ENCODE data around the gene TRIM69. TPM values are rescaled to one million over a fixed set of nuclear protein-coding genes. Genes with fewer than 3 reads are reported as not detected.
"Not testable (repeated sequence)": the region's sequence is repeated elsewhere in the genome, so short reads cannot be mapped to it uniquely, and the experiment has no call there.

Gene TRIM69, protein sequence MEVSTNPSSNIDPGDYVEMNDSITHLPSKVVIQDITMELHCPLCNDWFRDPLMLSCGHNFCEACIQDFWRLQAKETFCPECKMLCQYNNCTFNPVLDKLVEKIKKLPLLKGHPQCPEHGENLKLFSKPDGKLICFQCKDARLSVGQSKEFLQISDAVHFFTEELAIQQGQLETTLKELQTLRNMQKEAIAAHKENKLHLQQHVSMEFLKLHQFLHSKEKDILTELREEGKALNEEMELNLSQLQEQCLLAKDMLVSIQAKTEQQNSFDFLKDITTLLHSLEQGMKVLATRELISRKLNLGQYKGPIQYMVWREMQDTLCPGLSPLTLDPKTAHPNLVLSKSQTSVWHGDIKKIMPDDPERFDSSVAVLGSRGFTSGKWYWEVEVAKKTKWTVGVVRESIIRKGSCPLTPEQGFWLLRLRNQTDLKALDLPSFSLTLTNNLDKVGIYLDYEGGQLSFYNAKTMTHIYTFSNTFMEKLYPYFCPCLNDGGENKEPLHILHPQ
- 10 to 100 TPM in 2 of 4 donors, 1 to 10 TPM in 2; 8.1 to 18.5 (median 10.9) TPM for polyA plus RNA-seq
- long read RNA-seq, donor 1: 0 reads
- long read RNA-seq, donor 2, partial matches to known transcripts: 0 of 2 reads
- long read RNA-seq, donor 2, other reads (novel, unspliced or antisense): 0 of 2 reads
- long read RNA-seq, donor 3, partial matches to known transcripts: 0 of 3 reads
- long read RNA-seq, donor 3, other reads (novel, unspliced or antisense): 0 of 3 reads
- long read RNA-seq, donor 4: 0 reads
- long read RNA-seq, donor 5, partial matches to known transcripts: 0 of 3 reads
- long read RNA-seq, donor 5, other reads (novel, unspliced or antisense): 0 of 3 reads
- long read RNA-seq, donor 6, transcript TRIM69-207 (2 exons, 3,190 nt): major isoform, 7 of 7 reads
- long read RNA-seq, donor 6, partial matches to known transcripts: 0 of 7 reads
- long read RNA-seq, donor 6, other reads (novel, unspliced or antisense): 0 of 7 reads
- long read RNA-seq, donor 7, transcript TRIM69-207 (2 exons, 3,190 nt): major isoform, 34 of 34 reads
- long read RNA-seq, donor 7, partial matches to known transcripts: 0 of 34 reads
- long read RNA-seq, donor 7, other reads (novel, unspliced or antisense): 0 of 34 reads
- long read RNA-seq, donor 8: 0 reads
- long read RNA-seq, donor 9, partial matches to known transcripts: 0 of 2 reads
- long read RNA-seq, donor 9, other reads (novel, unspliced or antisense): 0 of 2 reads
- long read RNA-seq, donor 10, transcript TRIM69-207 (2 exons, 3,190 nt): major isoform, 7 of 7 reads
- long read RNA-seq, donor 10, partial matches to known transcripts: 0 of 7 reads
- long read RNA-seq, donor 10, other reads (novel, unspliced or antisense): 0 of 7 reads

DNA sequence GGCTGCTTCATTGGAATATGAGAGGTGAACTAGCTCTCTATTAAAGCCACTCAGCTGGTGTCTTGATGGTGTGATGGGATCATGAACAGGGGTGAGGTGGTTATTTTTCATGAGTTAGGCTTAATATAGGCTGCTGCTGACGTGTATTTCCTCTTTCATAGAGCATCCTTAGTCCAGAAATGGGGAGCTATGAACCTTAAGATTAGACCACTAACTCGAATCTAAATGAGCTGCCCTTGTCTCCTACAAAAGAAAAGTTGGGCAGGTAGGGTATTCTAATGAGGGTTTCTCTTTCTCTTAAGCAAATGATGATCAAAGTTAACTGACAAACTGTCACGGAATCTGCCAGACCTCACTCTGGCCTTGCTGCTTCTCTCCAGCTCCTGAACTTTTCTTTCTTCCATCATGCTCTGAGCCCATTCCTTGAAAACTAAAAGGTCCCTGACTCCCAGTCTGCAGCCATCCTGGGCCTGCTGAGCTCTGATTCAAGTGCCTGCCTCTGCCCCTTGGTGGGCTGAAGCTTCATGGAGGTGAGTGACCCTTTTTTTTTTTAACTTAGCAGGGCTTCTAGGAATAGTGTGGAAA, at the start of gene TRIM69:
Gene TRIM69, plus strand, starts transcription at position 348 of the 585 bp plus-strand sequence. Its CDS starts 177 bp downstream, at position 525.
- peaks cover 0 to 3% (median 0%) of the 10 kb centered on the region in 3 donors for H3K36me3 ChIP-seq (ENCODE audit: control insufficient read depth in 3 of 3, insufficient read depth in 2 of 3, low read depth in 1 of 3, low read length in 3 of 3)
- H3K27me3 ChIP-seq (ENCODE audit: control insufficient read depth in 3 of 3, insufficient read depth in 3 of 3, low read length in 3 of 3): no peaks in the 10 kb centered on the region
- peak within 1 kb of the TSS; percentile 4 to 83 (median 60) for H3K27ac ChIP-seq (ENCODE audit: low read depth in 1 of 3, low read length in 2 of 3)
- FAIRE-seq (no peak), DNase-seq (no peak)
- H3K9me3 ChIP-seq (ENCODE audit: control insufficient read depth in 2 of 2, insufficient read depth in 1 of 2, low read depth in 1 of 2, low read length in 1 of 2): no peaks in the 10 kb centered on the region
- peaks cover 0 to 2% (median 2%) of the 10 kb centered on the region in 3 donors for H3K4me1 ChIP-seq (ENCODE audit: control insufficient read depth in 3 of 3, insufficient read depth in 2 of 3, low read depth in 1 of 3, low read length in 2 of 3)
- 71 to 84% (median 75%) methylated on average over 3 of the region's 3 CpGs for WGBS, 3 donors
- no peak within 1 kb of the TSS for H3K4me3 ChIP-seq (ENCODE audit: low read depth in 1 of 3, low read length in 3 of 3)

DNA sequence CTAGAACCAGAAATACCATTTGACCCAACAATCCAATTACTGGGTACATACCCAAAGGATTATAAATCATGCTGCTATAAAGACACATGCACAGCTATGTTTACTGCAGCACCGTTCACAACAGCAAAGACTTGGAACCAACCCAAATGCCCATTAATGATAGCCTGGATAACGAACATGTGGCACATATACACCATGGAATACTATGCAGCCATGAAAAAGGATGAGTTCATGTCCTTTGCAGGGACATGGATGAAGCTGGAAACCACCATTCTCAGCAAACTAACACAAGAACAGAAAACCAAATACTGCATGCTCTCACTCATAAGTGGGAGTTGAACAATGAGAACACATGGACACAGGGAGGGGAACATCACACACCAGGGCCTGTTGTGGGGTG, 47.0 kb upstream of the TRIM69 start:
- H3K27me3 ChIP-seq (ENCODE audit: control insufficient read depth in 3 of 3, insufficient read depth in 3 of 3, low read length in 3 of 3): not testable (repeated sequence)

DNA sequence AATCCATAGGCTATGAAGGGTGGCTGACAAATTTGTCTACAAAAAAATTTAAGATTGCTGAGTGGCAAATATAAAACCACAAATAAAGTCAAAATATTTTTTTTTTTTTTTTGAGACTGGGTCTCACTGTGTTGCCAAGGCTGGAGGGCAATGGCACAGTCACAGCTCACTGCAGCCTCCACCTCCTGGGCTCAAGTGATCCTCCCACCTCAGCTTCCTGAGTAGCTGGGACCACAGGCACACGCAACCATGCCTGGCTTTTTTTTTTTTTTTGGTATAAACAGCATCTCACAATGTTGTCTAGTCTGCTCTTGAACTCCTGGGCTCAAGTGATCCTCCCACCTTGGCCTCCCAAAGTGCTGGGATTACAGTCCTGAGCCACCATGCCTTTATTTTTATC, 46.1 kb upstream of the TRIM69 start:
- FAIRE-seq; H3K27me3 ChIP-seq (ENCODE audit: control insufficient read depth in 3 of 3, insufficient read depth in 3 of 3, low read length in 3 of 3); H3K27ac ChIP-seq (ENCODE audit: low read depth in 1 of 3, low read length in 2 of 3); DNase-seq; H3K36me3 ChIP-seq (ENCODE audit: control insufficient read depth in 3 of 3, insufficient read depth in 2 of 3, low read depth in 1 of 3, low read length in 3 of 3); H3K4me1 ChIP-seq (ENCODE audit: control insufficient read depth in 3 of 3, insufficient read depth in 2 of 3, low read depth in 1 of 3, low read length in 2 of 3); H3K4me3 ChIP-seq (ENCODE audit: low read depth in 1 of 3, low read length in 3 of 3); H3K9me3 ChIP-seq (ENCODE audit: control insufficient read depth in 2 of 2, insufficient read depth in 1 of 2, low read depth in 1 of 2, low read length in 1 of 2): not testable (repeated sequence)
- 29 to 93% (median 77%) methylated on average over 1 of the region's 1 CpG for WGBS, 3 donors

More for the DNA sequence above, 47.0 kb upstream of the TRIM69 start:
- not testable (repeated sequence) for FAIRE-seq; H3K27ac ChIP-seq (ENCODE audit: low read depth in 1 of 3, low read length in 2 of 3); DNase-seq; H3K4me3 ChIP-seq (ENCODE audit: low read depth in 1 of 3, low read length in 3 of 3); H3K9me3 ChIP-seq (ENCODE audit: control insufficient read depth in 2 of 2, insufficient read depth in 1 of 2, low read depth in 1 of 2, low read length in 1 of 2); H3K4me1 ChIP-seq (ENCODE audit: control insufficient read depth in 3 of 3, insufficient read depth in 2 of 3, low read depth in 1 of 3, low read length in 2 of 3); H3K36me3 ChIP-seq (ENCODE audit: control insufficient read depth in 3 of 3, insufficient read depth in 2 of 3, low read depth in 1 of 3, low read length in 3 of 3)
- WGBS, 3 donors: 76 to 80% (median 77%) methylated on average over 2 of the region's 2 CpGs

DNA sequence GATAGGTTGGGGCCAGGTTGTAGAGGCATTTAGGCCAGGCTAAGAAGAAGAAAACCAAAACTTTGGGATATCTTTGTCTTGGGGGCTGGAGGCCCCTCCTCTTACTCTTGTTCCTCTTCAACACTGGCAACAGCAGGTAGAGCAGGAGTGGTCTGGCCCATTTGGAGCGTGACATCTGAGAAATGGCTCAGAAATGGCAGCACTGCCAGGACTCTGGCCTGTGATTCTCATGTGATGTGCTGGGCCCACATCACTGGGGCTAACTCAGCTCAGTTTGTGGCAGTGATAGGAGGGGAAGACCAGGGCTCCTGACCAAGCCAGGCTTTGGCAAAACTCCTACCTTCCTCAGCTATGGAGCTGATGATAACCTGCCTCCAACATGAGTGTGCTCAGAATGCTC, 43.7 kb upstream of the TRIM69 start:
- no peak for FAIRE-seq
- H3K4me1 ChIP-seq (ENCODE audit: control insufficient read depth in 3 of 3, insufficient read depth in 2 of 3, low read depth in 1 of 3, low read length in 2 of 3): no peaks in the 10 kb centered on the region
- H3K9me3 ChIP-seq (ENCODE audit: control insufficient read depth in 2 of 2, insufficient read depth in 1 of 2, low read depth in 1 of 2, low read length in 1 of 2): no peaks in the 10 kb centered on the region
- DNase-seq: no peak
- H3K27me3 ChIP-seq (ENCODE audit: control insufficient read depth in 3 of 3, insufficient read depth in 3 of 3, low read length in 3 of 3): no peaks in the 10 kb centered on the region
- H3K36me3 ChIP-seq (ENCODE audit: control insufficient read depth in 3 of 3, insufficient read depth in 2 of 3, low read depth in 1 of 3, low read length in 3 of 3): no peaks in the 10 kb centered on the region
- H3K27ac ChIP-seq (ENCODE audit: low read depth in 1 of 3, low read length in 2 of 3): no peak overlapping the region
- H3K4me3 ChIP-seq (ENCODE audit: low read depth in 1 of 3, low read length in 3 of 3): no peak overlapping the region
- 96 to 100% (median 96%) methylated on average over 1 of the region's 1 CpG for WGBS, 3 donors

DNA sequence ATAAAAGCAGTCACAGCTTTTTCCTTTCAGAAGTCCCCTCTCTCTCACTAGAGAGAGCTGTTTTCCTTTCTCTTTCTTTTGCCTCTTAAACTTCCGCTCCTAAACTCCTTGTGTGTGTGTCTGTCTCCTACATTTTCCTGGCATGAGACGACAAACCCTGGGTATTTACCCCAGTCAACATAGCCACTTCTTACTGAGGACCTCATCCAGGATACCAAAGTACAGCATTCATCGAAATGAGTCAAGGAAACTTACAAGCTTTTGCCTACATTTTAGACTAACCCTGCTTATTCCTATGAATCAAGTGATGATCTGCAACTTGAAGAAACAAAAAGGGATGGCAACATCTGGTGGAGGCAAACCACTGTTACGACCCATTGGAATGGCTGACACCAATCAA, 41.9 kb upstream of the TRIM69 start:
- no peaks in the 10 kb centered on the region for H3K4me1 ChIP-seq (ENCODE audit: control insufficient read depth in 3 of 3, insufficient read depth in 2 of 3, low read depth in 1 of 3, low read length in 2 of 3)
- DNase-seq (no peak), FAIRE-seq (no peak)
- 77 to 94% (median 92%) methylated on average over 4 of the region's 4 CpGs for WGBS, 3 donors
- no peaks in the 10 kb centered on the region for H3K9me3 ChIP-seq (ENCODE audit: control insufficient read depth in 2 of 2, insufficient read depth in 1 of 2, low read depth in 1 of 2, low read length in 1 of 2)
- H3K36me3 ChIP-seq (ENCODE audit: control insufficient read depth in 3 of 3, insufficient read depth in 2 of 3, low read depth in 1 of 3, low read length in 3 of 3): no peaks in the 10 kb centered on the region
- H3K27ac ChIP-seq (ENCODE audit: low read depth in 1 of 3, low read length in 2 of 3): no peak overlapping the region
- no peak overlapping the region for H3K4me3 ChIP-seq (ENCODE audit: low read depth in 1 of 3, low read length in 3 of 3)
- H3K27me3 ChIP-seq (ENCODE audit: control insufficient read depth in 3 of 3, insufficient read depth in 3 of 3, low read length in 3 of 3): no peaks in the 10 kb centered on the region

DNA sequence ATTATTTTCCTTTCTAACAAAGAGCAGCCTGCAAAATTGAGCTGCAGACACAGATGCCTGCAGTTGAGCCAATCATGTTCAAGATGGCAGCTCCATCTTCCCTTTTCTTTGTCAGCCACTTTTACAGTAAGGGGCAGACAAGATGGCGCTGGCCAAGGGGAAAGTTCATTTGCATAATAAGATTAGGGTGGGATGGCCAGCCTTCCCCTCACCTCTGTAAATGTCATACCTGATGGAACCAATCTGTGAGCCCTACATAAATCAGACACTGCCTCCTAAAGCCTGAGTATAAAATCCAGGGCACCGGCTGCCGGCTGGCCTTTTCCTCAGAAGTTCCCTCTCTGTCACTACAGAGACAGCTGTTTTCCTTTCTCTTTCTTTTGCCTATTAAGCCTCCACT, 41.0 kb upstream of the TRIM69 start:
- WGBS, 3 donors: 62 to 93% (median 88%) methylated on average over 3 of the region's 3 CpGs
- Histone ChIP-seq H3K36me3 (ENCODE audit: control insufficient read depth in 3 of 3, insufficient read depth in 2 of 3, low read depth in 1 of 3, low read length in 3 of 3) (no peaks in the 10 kb centered on the region), H3K27ac (ENCODE audit: low read depth in 1 of 3, low read length in 2 of 3) (no peak overlapping the region), H3K4me3 (ENCODE audit: low read depth in 1 of 3, low read length in 3 of 3) (no peak overlapping the region), H3K4me1 (ENCODE audit: control insufficient read depth in 3 of 3, insufficient read depth in 2 of 3, low read depth in 1 of 3, low read length in 2 of 3) (no peaks in the 10 kb centered on the region), H3K27me3 (ENCODE audit: control insufficient read depth in 3 of 3, insufficient read depth in 3 of 3, low read length in 3 of 3) (no peaks in the 10 kb centered on the region), H3K9me3 (ENCODE audit: control insufficient read depth in 2 of 2, insufficient read depth in 1 of 2, low read depth in 1 of 2, low read length in 1 of 2) (peaks cover 0 to 2% of the 10 kb centered on the region in 2 donors)
- no peak for DNase-seq
- no peak for FAIRE-seq

DNA sequence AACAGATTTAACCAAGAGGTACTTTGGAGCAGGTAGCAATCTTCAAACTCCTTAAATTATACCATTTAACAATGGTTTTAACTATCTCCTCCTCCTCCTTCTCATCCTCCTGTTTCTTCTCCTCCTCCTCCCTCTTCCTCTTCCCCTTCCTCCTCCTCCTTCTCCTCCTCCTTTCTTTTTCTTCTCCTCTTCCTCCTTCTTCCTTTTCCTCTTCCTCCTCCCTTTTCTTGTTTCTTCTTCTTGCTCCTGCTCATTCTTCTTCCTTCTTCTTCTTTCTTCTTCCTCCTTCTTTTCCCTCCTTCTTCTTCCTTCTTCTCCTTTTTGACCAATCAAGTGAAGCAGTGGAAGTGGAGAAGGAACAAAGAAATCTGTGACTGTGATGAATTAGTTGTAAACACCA, 39.3 kb upstream of the TRIM69 start:
- Histone ChIP-seq H3K36me3 (ENCODE audit: control insufficient read depth in 3 of 3, insufficient read depth in 2 of 3, low read depth in 1 of 3, low read length in 3 of 3) (no peaks in the 10 kb centered on the region), H3K27ac (ENCODE audit: low read depth in 1 of 3, low read length in 2 of 3) (no peak overlapping the region), H3K4me3 (ENCODE audit: low read depth in 1 of 3, low read length in 3 of 3) (no peak overlapping the region), H3K9me3 (ENCODE audit: control insufficient read depth in 2 of 2, insufficient read depth in 1 of 2, low read depth in 1 of 2, low read length in 1 of 2) (peaks cover 0 to 2% of the 10 kb centered on the region in 2 donors), H3K4me1 (ENCODE audit: control insufficient read depth in 3 of 3, insufficient read depth in 2 of 3, low read depth in 1 of 3, low read length in 2 of 3) (no peaks in the 10 kb centered on the region), H3K27me3 (ENCODE audit: control insufficient read depth in 3 of 3, insufficient read depth in 3 of 3, low read length in 3 of 3) (no peaks in the 10 kb centered on the region)
- FAIRE-seq (no peak), DNase-seq (no peak)

Measured in small intestine (tissue), 16 donors.